Measurements from ENCODE around the gene PNPLA5. TPM values are rescaled to one million over a fixed set of nuclear protein-coding genes. Genes with fewer than 3 reads are reported as not detected.

PNPLA5 gene
- polyA plus RNA-seq, 2 of the 4 experiments (the other 2 are of a cell fraction), result not detected

Other genes with a start within 250 kb of the PNPLA5 start
- 1.1 and 1.2 TPM in 2 replicates for gene EFCAB6, start 79.7 kb downstream of the PNPLA5 start, polyA plus RNA-seq (2011; rRNA removed)
- 0.46 to 0.51 TPM (median 0.47 TPM) in 3 replicates for gene EFCAB6, start 79.7 kb downstream of the PNPLA5 start, polyA plus RNA-seq (2017; fragmentation: RNase III; extraction: RNeasy Plus Mini Kit Qiagen cat#74134 plus additional on column Dnase treatment)
- gene SULT4A1, start 29.5 kb downstream of the PNPLA5 start, polyA plus RNA-seq (2011; rRNA removed), result not detected in 2 replicates
- not detected in 3 replicates for gene SULT4A1, start 29.5 kb downstream of the PNPLA5 start, polyA plus RNA-seq (2017; fragmentation: RNase III; extraction: RNeasy Plus Mini Kit Qiagen cat#74134 plus additional on column Dnase treatment)
- 1.3 TPM in 2 replicates for gene PNPLA3, start 31.8 kb upstream of the PNPLA5 start, polyA plus RNA-seq (2011; rRNA removed)
- 1.00 to 1.8 TPM (median 1.3 TPM) in 3 replicates for gene PNPLA3, start 31.8 kb upstream of the PNPLA5 start, polyA plus RNA-seq (2017; fragmentation: RNase III; extraction: RNeasy Plus Mini Kit Qiagen cat#74134 plus additional on column Dnase treatment)
- 37.1 and 51.4 TPM in 2 replicates for gene SAMM50, start 63.4 kb upstream of the PNPLA5 start, polyA plus RNA-seq (2011; rRNA removed)
- gene SAMM50, start 63.4 kb upstream of the PNPLA5 start, polyA plus RNA-seq (2017; fragmentation: RNase III; extraction: RNeasy Plus Mini Kit Qiagen cat#74134 plus additional on column Dnase treatment), result 49.3 to 50.8 TPM (median 49.3 TPM) in 3 replicates
- gene PARVB, start 132.3 kb upstream of the PNPLA5 start, polyA plus RNA-seq (2011; rRNA removed), result 33.1 and 33.5 TPM in 2 replicates
- gene PARVB, start 132.3 kb upstream of the PNPLA5 start, polyA plus RNA-seq (2017; fragmentation: RNase III; extraction: RNeasy Plus Mini Kit Qiagen cat#74134 plus additional on column Dnase treatment), result 27.4 to 33.0 TPM (median 28.3 TPM) in 3 replicates

Data from A549 (cell line).